Activated CD8-positive, alpha-beta T cell treated with anti-CD3 and anti-CD28 coated beads for 36 hours (primary cell): ENCODE results near the gene PLD6. TPM values are rescaled to one million over a fixed set of nuclear protein-coding genes. Genes with fewer than 3 reads are reported as not detected.
A peak's percentile ranks its signal among the peaks of the same experiment; 100 is the strongest.

ENCODE experiments used
- ATAC-seq: fragments of 200-7000 bp; cut with Tn5 transposase; one replicate; pipeline ENCODE4 v1.10.0; 2021; ENCODE audit warnings: mild to moderate bottlenecking, moderate library complexity
- CTCF ChIA-PET: fragments of 350-600 bp; sonication (Branson Sonifier 250); formaldehyde crosslinking; loops from one replicate; lab custom pipeline; 2021; ENCODE audit warnings: antibody characterized with exemption; lab: Charles Lee
- POLR2A ChIA-PET: fragments of 350-600 bp; sonication (Branson Sonifier 250); formaldehyde crosslinking; loops from one replicate; lab custom pipeline; 2021; ENCODE audit warnings: antibody characterized with exemption; lab: Charles Lee
- DNase-seq: peaks from one replicate; pipeline ENCODE4 v3.0.0-alpha.2; 2020
- H3K27ac Mint-ChIP-seq: one replicate; pipeline ENCODE4 v1.8.0; 2021; ENCODE audit warnings: mild to moderate bottlenecking, mixed read lengths
- H3K27me3 Mint-ChIP-seq: one replicate; pipeline ENCODE4 v1.8.0; 2021; ENCODE audit warnings: mixed read lengths
- H3K36me3 Mint-ChIP-seq: one replicate; pipeline ENCODE4 v1.8.0; 2021; ENCODE audit warnings: low read depth, mixed read lengths
- H3K4me1 Mint-ChIP-seq: one replicate; pipeline ENCODE4 v1.8.0; 2021; ENCODE audit warnings: low read depth, mixed read lengths
- H3K4me3 Mint-ChIP-seq: one replicate; pipeline ENCODE4 v1.8.0; 2021; ENCODE audit warnings: mild to moderate bottlenecking, moderate library complexity, mixed read lengths
- H3K9me3 Mint-ChIP-seq: one replicate; pipeline ENCODE4 v1.8.0; 2021; ENCODE audit warnings: mixed read lengths
- CTCF ChIP-seq: fragments of 200-600 bp; IDR thresholded peaks from one replicate; pipeline ENCODE4 v1.8.0; 2022; ENCODE audit warnings: antibody characterized with exemption, mild to moderate bottlenecking
- intact Hi-C: fragments of 100-400 bp; cut with micrococcal nuclease; formaldehyde crosslinking; loops from one replicate; pipeline ENCODE4 v1.10.0; 2022
- total RNA-seq, 2 experiments: library from RNA; stranded (reverse); gene quantifications; one replicate each; pipeline ENCODE4 v1.2.3, GENCODE V29; 2021

Gene PLD6
- total RNA-seq, 2 experiments from 2014 or later = 6.1 to 6.2 TPM

DNA sequence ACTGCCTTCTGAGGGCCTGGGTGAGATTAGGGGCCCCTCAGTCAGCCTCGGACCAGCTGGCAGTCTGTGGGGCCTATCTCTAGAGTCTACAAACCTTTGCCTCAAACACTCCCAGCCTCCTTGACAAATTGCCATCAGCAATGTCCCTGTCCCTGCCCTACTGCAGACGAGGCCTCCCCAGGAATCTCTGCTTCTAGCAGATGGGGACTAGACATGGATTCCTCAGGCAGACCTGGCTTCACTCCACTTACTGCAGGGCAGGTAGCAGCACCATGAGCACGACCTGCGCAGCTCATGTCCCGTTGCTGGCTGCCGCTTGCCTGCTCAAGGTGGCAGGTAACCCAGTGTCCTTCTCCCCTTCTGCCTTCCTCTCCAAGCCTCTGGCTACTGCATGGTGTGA lies 49.1 kb downstream of the PLD6 start:
- POLR2A ChIA-PET = no interaction called here
- H3K27ac Mint-ChIP-seq = no peak overlapping the region

GRCh38 chr17:17156511-17156910 lies 49.6 kb downstream of the PLD6 start:
- Mint-ChIP-seq H3K36me3 (peaks cover 20% of the 10 kb centered on the region), H3K9me3 (no peaks in the 10 kb centered on the region), H3K4me1 (peaks cover 17% of the 10 kb centered on the region), H3K27ac (no peak overlapping the region), H3K27me3 (no peaks in the 10 kb centered on the region), H3K4me3 (no peak overlapping the region)
- intact Hi-C loops = no loop called here
- CTCF ChIA-PET = no interaction called here
- no peak for DNase-seq
- POLR2A ChIA-PET = no interaction called here
- TF ChIP-seq CTCF = no peak
- no peak for ATAC-seq

More for the DNA sequence above, 49.1 kb downstream of the PLD6 start:
- Mint-ChIP-seq H3K4me1 (peaks cover 15% of the 10 kb centered on the region), H3K36me3 (peaks cover 20% of the 10 kb centered on the region), H3K9me3 (no peaks in the 10 kb centered on the region), H3K27me3 (no peaks in the 10 kb centered on the region), H3K4me3 (no peak overlapping the region)
- DNase-seq (no peak), ATAC-seq (no peak)
- CTCF ChIA-PET = no interaction called here
- intact Hi-C loops = no loop called here
- no peak for TF ChIP-seq CTCF

DNA sequence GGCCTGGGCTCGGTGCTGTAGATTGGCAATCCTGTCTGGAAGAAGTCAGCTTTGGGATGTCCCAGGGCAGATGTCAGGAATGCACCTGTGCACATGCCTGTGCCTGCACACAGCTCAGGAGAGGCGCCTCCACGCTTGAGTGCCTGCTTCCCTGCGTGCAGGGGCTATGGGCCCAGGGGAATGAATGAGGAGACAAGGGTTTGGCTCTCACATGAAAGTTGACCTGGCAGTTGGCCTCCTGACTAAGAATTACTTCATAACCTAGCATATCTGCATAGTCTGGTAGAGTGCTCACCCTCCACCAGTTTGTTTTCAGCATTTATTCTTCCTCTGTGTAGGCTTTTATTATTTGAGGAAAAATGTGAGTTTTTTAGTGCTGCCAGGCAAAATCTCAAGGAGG lies 50.0 kb downstream of the PLD6 start:
- H3K4me1 Mint-ChIP-seq = peaks cover 20% of the 10 kb centered on the region
- no peak overlapping the region for H3K27ac Mint-ChIP-seq
- CTCF ChIA-PET = interaction anchor here (0.6 to 1.1 kb wide), 3 partner anchors 11 to 165 kb away, joined by 3 to 4 read pairs (median 3); no protein-coding TSS in a partner anchor
- peaks cover 20% of the 10 kb centered on the region for H3K36me3 Mint-ChIP-seq
- no peaks in the 10 kb centered on the region for H3K9me3 Mint-ChIP-seq
- ATAC-seq (no peak), DNase-seq (no peak)
- no peaks in the 10 kb centered on the region for H3K27me3 Mint-ChIP-seq
- no peak overlapping the region for H3K4me3 Mint-ChIP-seq
- POLR2A ChIA-PET = no interaction called here
- intact Hi-C loops = no loop called here
- no peak for TF ChIP-seq CTCF

GRCh38 chr17:17155568-17155967 lies 50.6 kb downstream of the PLD6 start:
- intact Hi-C loops = no loop called here
- no peak for TF ChIP-seq CTCF
- ChIA-PET CTCF (interaction anchor here (0.6 to 1.1 kb wide), 3 partner anchors 12 to 164 kb away, joined by 3 to 4 read pairs (median 3); no protein-coding TSS in a partner anchor), POLR2A (no interaction called here)
- H3K36me3 Mint-ChIP-seq = peaks cover 20% of the 10 kb centered on the region
- peaks cover 20% of the 10 kb centered on the region for H3K4me1 Mint-ChIP-seq
- ATAC-seq = no peak
- no peak overlapping the region for H3K27ac Mint-ChIP-seq
- H3K4me3 Mint-ChIP-seq = no peak overlapping the region
- no peaks in the 10 kb centered on the region for H3K27me3 Mint-ChIP-seq
- no peak for DNase-seq
- H3K9me3 Mint-ChIP-seq = no peaks in the 10 kb centered on the region

DNA sequence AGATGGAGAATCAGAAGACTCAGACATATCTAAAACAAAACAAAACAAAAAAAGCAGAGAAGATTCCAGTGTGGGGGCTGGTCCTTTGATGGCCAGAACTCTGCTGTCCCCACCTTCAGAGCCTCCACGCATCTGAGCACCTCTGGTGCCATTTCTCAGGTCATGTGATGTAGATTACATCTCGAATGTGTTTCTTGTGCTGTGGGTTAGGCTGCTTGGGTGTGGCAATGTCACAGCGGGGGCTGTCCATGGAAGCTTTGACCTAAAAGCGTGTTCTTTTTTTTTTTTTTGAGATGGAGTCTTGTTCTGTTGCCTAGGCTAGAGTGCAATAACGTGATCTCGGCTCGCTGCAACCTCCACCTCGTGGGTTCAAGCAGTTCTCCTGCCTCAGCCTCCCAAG lies 51.2 kb downstream of the PLD6 start:
- H3K36me3 Mint-ChIP-seq = peaks cover 22% of the 10 kb centered on the region
- H3K9me3 Mint-ChIP-seq = no peaks in the 10 kb centered on the region
- DNase-seq (no peak), ATAC-seq (no peak)
- H3K27ac Mint-ChIP-seq = peak overlapping the region; percentile 1
- intact Hi-C loops = no loop called here
- ChIA-PET CTCF (interaction anchor here (1.1 kb wide), 1 partner anchor 12 kb away, joined by 3 read pairs; no protein-coding TSS in a partner anchor), POLR2A (no interaction called here)
- H3K27me3 Mint-ChIP-seq = no peaks in the 10 kb centered on the region
- no peak for TF ChIP-seq CTCF
- H3K4me1 Mint-ChIP-seq = peaks cover 24% of the 10 kb centered on the region
- no peak overlapping the region for H3K4me3 Mint-ChIP-seq
